ENCODE measurements around the gene BCO1.

Gene BCO1

GRCh38 chr16:81210807-81211206, 27.7 kb upstream of the BCO1 start:
- ChIA-PET POLR2A (interaction anchor here (0.6 kb wide), 1 partner anchor 167 kb away, joined by 3 read pairs; no protein-coding TSS in a partner anchor), CTCF (interaction anchor here (0.6 kb wide), 1 partner anchor 37 kb away, joined by 3 read pairs; no protein-coding TSS in a partner anchor)
- Histone ChIP-seq H3K4me1 (ENCODE audit: control insufficient read depth, insufficient read depth, low read length) (no peaks in the 10 kb centered on the region), H3K9me3 (ENCODE audit: control insufficient read depth, insufficient read depth, low read depth, low read length) (no peaks in the 10 kb centered on the region), H3K36me3 (ENCODE audit: control insufficient read depth in 2 of 2, insufficient read depth in 1 of 2, low read length in 2 of 2) (no peaks in the 10 kb centered on the region), H3K4me3 (ENCODE audit: low read depth, low read length) (no peak overlapping the region), H3K27ac (ENCODE audit: extremely low read depth, low read depth, low read length) (no peak overlapping the region)
- TF ChIP-seq RBAK (tag by site-specific recombination; IDR thresholded peaks at IDR 0.05) (no peak), PATZ1 (tag by site-specific recombination; IDR thresholded peaks at IDR 0.05) (no peak), ZNF664 (tag by site-specific recombination; IDR thresholded peaks at IDR 0.05) (no peak), PRDM4 (tag by site-specific recombination; IDR thresholded peaks at IDR 0.05) (no peak), ZBTB8A (tag by site-specific recombination; IDR thresholded peaks at IDR 0.05) (no peak), HOXD13 (CRISPR knock-in tag; IDR thresholded peaks at IDR 0.05; ENCODE audit: borderline replicate concordance) (no peak), ZNF350 (tag by site-specific recombination; IDR thresholded peaks at IDR 0.05) (no peak), PRDM2 (tag by site-specific recombination; IDR thresholded peaks at IDR 0.05; ENCODE audit: borderline replicate concordance) (no peak), ZNF416 (tag by site-specific recombination; IDR thresholded peaks at IDR 0.05) (no peak), MZF1 (tag by site-specific recombination; IDR thresholded peaks at IDR 0.05; ENCODE audit: borderline replicate concordance) (no peak), ZNF19 (tag by site-specific recombination; IDR thresholded peaks at IDR 0.05; ENCODE audit: low read depth) (no peak), ZNF639 (tag by site-specific recombination; IDR thresholded peaks at IDR 0.05) (no peak), ZNF280C (tag by site-specific recombination; IDR thresholded peaks at IDR 0.05) (no peak), ZNF558 (tag by site-specific recombination; IDR thresholded peaks at IDR 0.05) (no peak), ZNF354C (tag by site-specific recombination; IDR thresholded peaks at IDR 0.05; ENCODE audit: borderline replicate concordance, low read depth) (no peak), ZNF341 (tag by site-specific recombination; IDR thresholded peaks at IDR 0.05; ENCODE audit: low read depth) (no peak), ZNF626 (tag by site-specific recombination; IDR thresholded peaks at IDR 0.05) (no peak), ZNF202 (tag by site-specific recombination; IDR thresholded peaks at IDR 0.05; ENCODE audit: borderline replicate concordance) (no peak), ZNF768 (tag by site-specific recombination; IDR thresholded peaks at IDR 0.05) (no peak)

Data from HEK293 (cell line).